LHCN-M2 (cell line): ENCODE results near the gene SCPEP1. TPM values are rescaled to one million over a fixed set of nuclear protein-coding genes. Genes with fewer than 3 reads are reported as not detected.
"Not testable (repeated sequence)": the region's sequence is repeated elsewhere in the genome, so short reads cannot be mapped to it uniquely, and the experiment has no call there.

Experiments
- DNase-seq: peaks from one replicate; pipeline ENCODE4 v3.0.0-alpha.2; 2012; ENCODE audit warnings: low read depth
- total RNA-seq: library from RNA; depleted of rRNA; stranded (reverse); fragments of >200 nt; gene quantifications from 2 replicates; pipeline ENCODE4 v1.2.3, GENCODE V29; 2014

SCPEP1 gene
- total RNA-seq, 1 experiment from 2014 or later: 61.3 TPM

DNA sequence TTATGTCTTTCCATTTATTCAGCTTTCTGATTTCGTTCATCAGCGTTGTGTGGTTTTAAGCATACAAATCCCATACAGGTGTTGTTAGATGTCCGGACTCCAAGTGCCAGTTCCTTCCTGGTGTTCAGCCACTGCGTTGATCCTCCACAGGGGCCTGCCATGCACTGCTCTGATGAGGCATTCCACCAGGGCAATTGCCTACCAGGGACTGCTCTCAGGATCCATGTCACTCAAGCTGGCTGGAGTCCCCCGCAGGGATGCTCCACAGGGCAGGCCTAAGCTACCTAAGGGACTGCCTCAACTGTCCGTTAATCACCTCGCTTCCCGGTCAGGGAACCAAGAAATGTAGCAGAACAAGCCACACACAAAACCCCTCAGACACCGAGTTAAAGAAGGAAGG lies 12.7 kb upstream of the SCPEP1 start:
- not testable (repeated sequence) for DNase-seq

GRCh38 chr17:56965681-56966080 lies 12.2 kb upstream of the SCPEP1 start:
- not testable (repeated sequence) for DNase-seq

DNA sequence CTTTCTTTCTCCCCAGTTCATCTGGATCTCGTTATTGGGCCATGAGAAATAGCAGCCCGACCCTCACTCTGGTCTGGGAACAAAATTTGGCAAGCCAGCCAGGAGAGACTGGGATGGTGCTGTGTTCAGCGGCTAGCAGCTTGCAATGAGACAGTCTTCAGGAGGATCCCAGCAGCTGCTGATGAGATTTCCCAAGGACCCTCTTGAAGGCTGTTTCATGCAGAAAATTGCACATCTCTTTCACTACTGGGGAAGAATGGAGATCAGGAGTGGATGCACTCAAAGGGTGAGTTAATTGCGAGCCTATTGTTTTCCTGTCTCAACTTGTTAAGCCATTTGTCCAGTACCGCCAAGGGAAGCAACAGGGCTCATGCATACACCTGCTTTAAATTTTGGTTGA lies 11.6 kb upstream of the SCPEP1 start:
- DNase-seq: no peak

DNA sequence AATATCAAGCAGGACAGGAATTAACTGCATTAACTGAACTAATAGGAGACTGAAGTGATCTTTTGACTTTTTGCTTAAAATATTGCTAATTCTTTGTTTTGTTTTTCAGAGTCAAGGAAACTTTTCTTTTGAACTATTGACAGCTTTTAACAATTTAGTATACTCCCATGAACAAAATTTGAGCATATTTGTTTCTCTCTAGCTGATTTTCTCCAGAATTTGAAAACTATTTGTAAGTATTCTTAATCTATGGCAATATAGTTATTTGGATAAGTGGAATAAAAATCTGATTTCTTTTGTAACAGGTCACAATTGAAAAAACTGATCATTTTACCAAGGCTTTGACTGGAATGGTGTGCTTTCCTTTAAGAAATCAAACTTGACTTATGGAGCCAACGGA lies 7.0 kb upstream of the SCPEP1 start:
- no peak for DNase-seq

GRCh38 chr17:56972111-56972730 lies 5.7 kb upstream of the SCPEP1 start:
- no peak for DNase-seq

GRCh38 chr17:56973520-56973919 lies 4.4 kb upstream of the SCPEP1 start:
- peak; percentile 43 for DNase-seq

- DNase-seq: no peak
Measured at GRCh38 chr17:56974055-56974454, 3.9 kb upstream of the SCPEP1 start.

DNA sequence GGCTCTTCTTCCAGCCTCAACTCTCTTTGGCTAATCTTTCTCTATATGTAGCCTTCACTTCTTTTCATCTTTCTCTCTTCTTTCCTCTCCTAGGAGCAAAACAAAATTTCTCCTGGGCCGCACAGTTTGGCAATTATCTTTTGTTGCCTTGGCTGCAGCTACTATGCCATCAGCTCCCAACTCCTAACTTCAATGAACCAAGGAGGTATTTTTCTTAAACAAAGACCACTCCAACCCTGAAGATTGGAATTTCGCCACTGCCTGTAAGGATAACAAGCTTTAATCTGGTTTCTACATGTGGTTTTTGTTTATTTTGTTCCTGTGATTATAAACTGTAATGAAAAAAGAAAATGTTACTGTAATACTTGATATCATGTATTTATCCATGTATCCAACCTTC lies 2.3 kb upstream of the SCPEP1 start:
- DNase-seq: no peak

DNA sequence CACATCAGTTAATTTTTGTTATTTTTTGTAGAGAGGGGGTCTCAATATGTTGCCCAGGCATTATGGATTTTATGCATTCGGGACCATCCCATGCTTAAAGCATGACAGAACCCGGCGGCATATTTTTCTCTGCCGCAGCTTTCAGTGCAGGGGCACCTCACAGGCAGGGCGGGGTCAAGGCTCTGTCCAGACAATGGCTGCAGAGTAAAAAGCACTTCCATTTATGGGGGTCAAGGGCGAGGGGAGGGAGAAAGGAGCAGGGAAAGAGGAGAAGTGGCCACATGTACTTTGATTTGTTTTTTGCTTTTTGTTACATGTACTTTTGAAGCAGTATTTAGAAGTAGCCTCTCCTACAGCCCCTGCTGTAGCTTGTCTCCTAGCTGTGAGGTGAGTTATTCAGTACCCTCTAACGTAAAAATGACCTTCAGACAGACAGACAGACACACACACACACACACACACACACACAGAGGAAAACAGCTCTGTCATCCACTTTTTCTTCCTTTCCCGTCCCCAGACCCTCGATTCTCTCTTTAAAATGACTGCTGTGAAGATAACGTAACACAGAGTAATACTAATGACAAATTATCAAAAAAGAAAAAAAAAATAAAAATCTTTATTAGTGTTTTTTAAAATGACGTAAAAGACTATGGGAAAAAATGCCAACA lies 856 bp upstream of the SCPEP1 start:
- DNase-seq: peak; percentile 9

- no peak for DNase-seq
Measured at GRCh38 chr17:56978441-56979090, 635 bp downstream of the SCPEP1 start.

DNA sequence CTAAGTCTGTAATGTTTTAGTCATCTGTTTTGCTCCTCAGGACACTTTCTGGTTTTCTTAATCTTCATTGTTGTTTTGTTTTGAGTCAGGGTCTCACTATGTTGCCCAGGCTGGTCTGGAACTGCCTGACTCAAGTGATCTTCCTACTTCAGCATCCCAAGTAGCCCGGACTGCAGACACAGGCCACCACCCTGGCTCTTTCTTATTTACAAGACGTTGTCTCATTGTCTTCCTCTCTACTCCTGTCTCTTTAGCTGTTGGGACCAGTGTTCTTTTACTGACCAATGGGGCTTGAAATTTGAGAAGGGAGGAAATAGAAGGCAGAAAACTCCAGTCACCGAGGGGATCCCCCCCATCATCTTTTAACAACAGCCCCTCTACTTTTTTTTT lies 1.2 kb downstream of the SCPEP1 start:
- DNase-seq: no peak

DNA sequence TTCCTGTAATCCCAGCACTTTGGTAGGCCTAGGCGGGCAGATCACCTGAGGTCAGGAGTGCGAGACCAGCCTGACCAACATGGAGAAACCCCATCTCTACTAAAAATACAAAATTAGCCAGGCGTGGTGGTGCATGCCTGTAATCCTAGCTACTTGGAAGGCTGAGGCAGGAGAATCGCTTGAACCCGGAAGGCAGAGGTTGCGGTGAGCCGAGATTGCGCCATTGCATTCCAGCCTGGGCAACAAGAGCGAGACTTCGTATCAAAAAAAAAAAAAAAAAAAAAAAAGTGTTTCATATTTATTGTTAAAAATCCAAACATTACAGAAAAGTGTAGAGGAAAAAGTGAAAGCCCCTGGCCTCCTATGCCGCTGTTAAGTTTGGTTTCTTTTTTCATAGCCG lies 2.6 kb downstream of the SCPEP1 start:
- not testable (repeated sequence) for DNase-seq

- no peak for DNase-seq
Measured at GRCh38 chr17:56982312-56982711, 4.4 kb downstream of the SCPEP1 start.

DNA sequence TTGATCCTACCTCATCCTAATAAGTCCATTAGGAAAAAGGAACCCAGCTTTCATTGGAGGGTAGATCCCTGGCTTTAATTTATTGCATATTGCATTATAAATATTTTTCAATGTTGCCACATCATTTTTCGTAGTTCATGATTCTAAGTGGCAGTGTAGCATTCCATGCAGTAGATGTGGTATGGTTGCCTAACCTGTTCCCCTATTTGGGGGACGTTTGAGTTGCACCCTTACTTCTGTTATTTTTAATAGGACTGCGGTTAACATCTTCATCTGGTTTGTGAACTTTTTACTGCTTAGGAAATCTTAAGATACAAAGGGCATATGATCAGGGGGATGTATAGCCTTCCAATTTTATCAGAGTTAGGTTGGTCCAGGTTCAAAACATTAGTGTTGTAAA lies 5.4 kb downstream of the SCPEP1 start:
- no peak for DNase-seq

- no peak for DNase-seq
Measured at GRCh38 chr17:56985371-56986162, 7.6 kb downstream of the SCPEP1 start.

- DNase-seq: no peak
Measured at GRCh38 chr17:56987283-56987834, 9.4 kb downstream of the SCPEP1 start.

DNA sequence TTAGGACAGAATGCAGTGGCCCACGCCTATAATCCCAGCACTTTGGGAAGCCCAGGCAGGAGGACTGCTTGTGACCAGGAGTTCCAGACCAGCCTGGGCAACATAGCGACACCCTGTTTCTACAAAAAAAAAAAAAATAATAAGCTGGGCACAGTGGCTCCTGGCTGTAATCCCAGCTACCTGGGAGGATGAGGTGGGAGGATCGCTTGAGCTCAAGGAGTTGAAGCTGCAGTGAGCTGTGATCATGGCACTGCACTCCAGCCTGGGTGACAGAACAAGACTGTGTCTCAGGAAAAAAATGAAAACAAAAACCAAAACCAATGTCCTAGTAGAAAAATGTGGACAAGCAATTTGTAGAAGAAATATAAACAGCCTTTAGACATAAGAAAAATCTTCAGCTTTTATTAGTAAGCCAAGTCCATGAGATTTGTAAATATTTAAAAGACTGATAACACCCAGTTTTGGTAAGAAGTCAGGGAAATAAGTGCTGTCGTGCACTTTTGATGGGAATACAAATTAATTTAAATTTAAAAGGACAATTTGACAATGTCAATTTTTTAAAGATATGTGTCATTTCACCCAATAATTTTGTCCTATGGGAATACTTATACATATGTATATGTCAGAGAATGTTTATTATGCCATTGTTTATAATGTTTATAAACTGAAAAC lies 11.1 kb downstream of the SCPEP1 start:
- DNase-seq: no peak

- no peak for DNase-seq
Measured at GRCh38 chr17:56992364-56992763, 14.4 kb downstream of the SCPEP1 start.

GRCh38 chr17:56994009-56994792 lies 16.3 kb downstream of the SCPEP1 start:
- no peak for DNase-seq

DNA sequence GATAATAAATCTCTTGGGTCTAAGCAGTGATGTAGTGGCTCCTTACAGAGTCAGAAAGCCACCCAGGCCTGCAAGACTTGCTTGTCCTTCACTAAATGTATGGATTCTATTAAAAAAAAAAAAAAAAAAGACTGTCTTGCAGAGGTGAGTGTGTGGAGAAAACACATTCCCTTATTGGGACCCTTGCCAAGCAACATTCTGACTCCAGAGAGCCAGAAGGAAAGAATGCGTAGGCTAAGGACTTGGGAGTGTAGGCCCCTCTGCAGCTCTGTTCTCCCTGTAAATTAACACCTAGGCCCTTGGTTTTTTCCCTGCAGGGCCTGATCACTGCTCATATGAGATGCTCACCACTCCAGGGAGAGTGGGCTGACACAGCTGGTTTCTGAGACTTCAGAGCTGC lies 17.8 kb downstream of the SCPEP1 start:
- no peak for DNase-seq

GRCh38 chr17:56997313-56997712 lies 19.4 kb downstream of the SCPEP1 start:
- DNase-seq: no peak
